ENCODE measurements around the gene MAP4K3. TPM values are rescaled to one million over a fixed set of nuclear protein-coding genes. Genes with fewer than 3 reads are reported as not detected.

Gene MAP4K3
- total and polyA plus RNA-seq, 8 donors = 13.5 to 166 (median 87.2) TPM

- intact Hi-C loops (cut with DNase I; ENCODE audit: low total_unique reads) = no loop called here
- TF ChIP-seq POLR2AphosphoS5 (IDR thresholded peaks at IDR 0.05) = no peak
- TF ChIP-seq, protein P1, sequence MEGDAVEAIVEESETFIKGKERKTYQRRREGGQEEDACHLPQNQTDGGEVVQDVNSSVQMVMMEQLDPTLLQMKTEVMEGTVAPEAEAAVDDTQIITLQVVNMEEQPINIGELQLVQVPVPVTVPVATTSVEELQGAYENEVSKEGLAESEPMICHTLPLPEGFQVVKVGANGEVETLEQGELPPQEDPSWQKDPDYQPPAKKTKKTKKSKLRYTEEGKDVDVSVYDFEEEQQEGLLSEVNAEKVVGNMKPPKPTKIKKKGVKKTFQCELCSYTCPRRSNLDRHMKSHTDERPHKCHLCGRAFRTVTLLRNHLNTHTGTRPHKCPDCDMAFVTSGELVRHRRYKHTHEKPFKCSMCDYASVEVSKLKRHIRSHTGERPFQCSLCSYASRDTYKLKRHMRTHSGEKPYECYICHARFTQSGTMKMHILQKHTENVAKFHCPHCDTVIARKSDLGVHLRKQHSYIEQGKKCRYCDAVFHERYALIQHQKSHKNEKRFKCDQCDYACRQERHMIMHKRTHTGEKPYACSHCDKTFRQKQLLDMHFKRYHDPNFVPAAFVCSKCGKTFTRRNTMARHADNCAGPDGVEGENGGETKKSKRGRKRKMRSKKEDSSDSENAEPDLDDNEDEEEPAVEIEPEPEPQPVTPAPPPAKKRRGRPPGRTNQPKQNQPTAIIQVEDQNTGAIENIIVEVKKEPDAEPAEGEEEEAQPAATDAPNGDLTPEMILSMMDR (IDR thresholded peaks at IDR 0.05) = no peak
- no peak for TF ChIP-seq POLR2A (IDR thresholded peaks at IDR 0.05)
- no peak for TF ChIP-seq EP300 (IDR thresholded peaks at IDR 0.05)
- 83 to 97% (median 96%) methylated on average over 4 of the region's 4 CpGs for WGBS, 5 donors
- no peaks in the 10 kb centered on the region for H3K9me3 ChIP-seq
- H3K27me3 ChIP-seq = no peaks in the 10 kb centered on the region
- no peak overlapping the region for H3K4me3 ChIP-seq
- no peak overlapping the region for H3K27ac ChIP-seq
- no peaks in the 10 kb centered on the region for H3K4me1 ChIP-seq
- no peak for DNase-seq
- peaks cover 5 to 53% (median 42%) of the 10 kb centered on the region in 4 donors for H3K36me3 ChIP-seq
These were observed 123.5 kb downstream of the MAP4K3 start for GRCh38 chr2:39313575-39313974.

DNA sequence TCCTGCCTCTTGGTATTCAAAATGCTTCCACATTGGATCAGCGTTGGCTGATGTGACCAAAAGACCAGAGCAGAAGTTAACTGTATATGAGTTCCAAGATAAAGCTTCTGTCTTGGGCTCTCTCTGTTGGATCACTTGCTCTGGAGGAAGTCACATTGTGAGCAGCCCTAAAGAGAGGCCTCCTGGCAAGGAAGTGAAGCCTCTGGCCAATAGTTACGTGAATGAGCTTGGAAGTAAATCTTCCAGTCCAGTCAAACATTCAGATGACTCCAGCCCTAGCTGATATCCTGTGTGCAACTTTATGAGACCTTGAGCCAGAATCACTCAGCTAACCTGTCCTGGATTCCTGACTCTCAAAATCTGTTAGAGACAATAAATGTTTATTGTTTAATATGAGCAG, 125.6 kb downstream of the MAP4K3 start:
- WGBS, 5 donors = 91 to 100% (median 96%) methylated on average over 2 of the region's 2 CpGs
- intact Hi-C loops (cut with DNase I; ENCODE audit: low total_unique reads) = no loop called here

GRCh38 chr2:39308778-39309177, 128.3 kb downstream of the MAP4K3 start:
- 85 to 94% (median 89%) methylated on average over 1 of the region's 1 CpG for WGBS, 5 donors
- Histone ChIP-seq H3K36me3 (peaks cover 5 to 48% (median 31%) of the 10 kb centered on the region in 4 donors), H3K9me3 (no peaks in the 10 kb centered on the region), H3K27me3 (no peaks in the 10 kb centered on the region), H3K4me3 (no peak overlapping the region), H3K4me1 (peaks cover 0 to under 1% (median 0%) of the 10 kb centered on the region in 4 donors), H3K27ac (no peak overlapping the region)
- intact Hi-C loops (cut with DNase I; ENCODE audit: low total_unique reads) = no loop called here
- no peak for DNase-seq
- TF ChIP-seq, protein P1 (IDR thresholded peaks at IDR 0.05) = no peak
- TF ChIP-seq EP300 (IDR thresholded peaks at IDR 0.05) = no peak
- TF ChIP-seq POLR2A (IDR thresholded peaks at IDR 0.05) = no peak
- no peak for TF ChIP-seq POLR2AphosphoS5 (IDR thresholded peaks at IDR 0.05)

More for the DNA sequence above, 125.6 kb downstream of the MAP4K3 start:
- Histone ChIP-seq H3K27ac (no peak overlapping the region), H3K9me3 (no peaks in the 10 kb centered on the region), H3K27me3 (no peaks in the 10 kb centered on the region), H3K4me1 (no peaks in the 10 kb centered on the region), H3K36me3 (peaks cover 5 to 61% (median 46%) of the 10 kb centered on the region in 4 donors), H3K4me3 (no peak overlapping the region)
- TF ChIP-seq POLR2AphosphoS5 (IDR thresholded peaks at IDR 0.05) (no peak), EP300 (IDR thresholded peaks at IDR 0.05) (no peak), POLR2A (IDR thresholded peaks at IDR 0.05) (no peak)
- TF ChIP-seq, protein P1 (IDR thresholded peaks at IDR 0.05) = no peak
- DNase-seq = no peak

DNA sequence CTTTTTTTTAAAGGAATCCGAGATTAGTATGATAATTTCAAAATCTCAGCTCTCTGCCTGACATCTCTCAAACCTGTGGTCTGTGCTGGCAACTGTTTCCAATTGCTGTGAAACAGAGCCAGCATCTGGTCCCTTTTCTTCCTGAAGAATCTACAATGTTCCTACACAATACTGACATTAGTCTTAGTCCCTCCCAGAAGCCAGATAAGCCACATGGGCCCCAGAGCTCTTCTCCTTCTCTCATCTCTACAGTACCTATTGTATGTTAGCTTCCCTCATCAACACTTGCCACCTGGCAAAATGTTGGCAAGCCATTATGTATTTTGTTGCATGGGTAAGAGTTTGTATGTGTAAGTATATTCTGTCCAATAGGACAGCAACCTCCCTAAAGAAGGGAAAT, 130.5 kb downstream of the MAP4K3 start:
- H3K9me3 ChIP-seq = no peaks in the 10 kb centered on the region
- no peaks in the 10 kb centered on the region for H3K27me3 ChIP-seq
- DNase-seq = no peak
- no peak overlapping the region for H3K27ac ChIP-seq
- TF ChIP-seq EP300 (IDR thresholded peaks at IDR 0.05) = no peak
- TF ChIP-seq, protein P1 (IDR thresholded peaks at IDR 0.05) = no peak
- peaks cover 0 to 27% (median 13%) of the 10 kb centered on the region in 4 donors for H3K36me3 ChIP-seq
- intact Hi-C loops (cut with DNase I; ENCODE audit: low total_unique reads) = no loop called here
- H3K4me1 ChIP-seq = peaks cover 0 to 8% (median 0%) of the 10 kb centered on the region in 4 donors
- no peak overlapping the region for H3K4me3 ChIP-seq
- 69 to 90% (median 84%) methylated on average over 1 of the region's 1 CpG for WGBS, 5 donors
